Measurements from ENCODE around the gene DNAJB13.
A peak's percentile ranks its signal among the peaks of the same experiment; 100 is the strongest.
"Not testable (repeated sequence)": the region's sequence is repeated elsewhere in the genome, so short reads cannot be mapped to it uniquely, and the experiment has no call there.

The DNAJB13 gene

DNA sequence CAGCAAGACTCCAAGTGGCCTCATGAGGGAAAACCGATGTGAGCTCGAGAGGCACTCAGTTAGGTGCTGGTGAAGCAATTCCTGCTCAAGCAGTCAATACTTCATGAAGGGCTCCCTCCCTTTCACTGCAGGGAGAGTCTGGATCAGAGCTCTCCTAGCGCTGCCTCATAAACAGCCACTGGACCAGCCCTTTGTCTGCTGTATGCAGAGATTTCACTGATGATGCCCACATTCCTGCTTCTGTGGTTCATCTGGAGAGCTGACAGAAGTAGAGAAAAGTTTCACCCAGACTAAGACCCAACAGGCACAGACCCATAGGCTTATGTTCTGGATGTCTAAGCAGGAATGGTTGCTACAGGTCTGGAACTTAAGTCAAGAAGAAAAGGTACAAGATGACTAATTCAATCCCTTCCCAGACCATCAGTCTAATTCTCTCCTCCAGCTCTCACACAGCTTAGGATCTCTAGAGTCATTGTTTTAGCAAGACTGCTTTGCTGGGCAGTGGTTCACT, 27.8 kb downstream of the DNAJB13 start:
- DNase-seq: no peak

DNA sequence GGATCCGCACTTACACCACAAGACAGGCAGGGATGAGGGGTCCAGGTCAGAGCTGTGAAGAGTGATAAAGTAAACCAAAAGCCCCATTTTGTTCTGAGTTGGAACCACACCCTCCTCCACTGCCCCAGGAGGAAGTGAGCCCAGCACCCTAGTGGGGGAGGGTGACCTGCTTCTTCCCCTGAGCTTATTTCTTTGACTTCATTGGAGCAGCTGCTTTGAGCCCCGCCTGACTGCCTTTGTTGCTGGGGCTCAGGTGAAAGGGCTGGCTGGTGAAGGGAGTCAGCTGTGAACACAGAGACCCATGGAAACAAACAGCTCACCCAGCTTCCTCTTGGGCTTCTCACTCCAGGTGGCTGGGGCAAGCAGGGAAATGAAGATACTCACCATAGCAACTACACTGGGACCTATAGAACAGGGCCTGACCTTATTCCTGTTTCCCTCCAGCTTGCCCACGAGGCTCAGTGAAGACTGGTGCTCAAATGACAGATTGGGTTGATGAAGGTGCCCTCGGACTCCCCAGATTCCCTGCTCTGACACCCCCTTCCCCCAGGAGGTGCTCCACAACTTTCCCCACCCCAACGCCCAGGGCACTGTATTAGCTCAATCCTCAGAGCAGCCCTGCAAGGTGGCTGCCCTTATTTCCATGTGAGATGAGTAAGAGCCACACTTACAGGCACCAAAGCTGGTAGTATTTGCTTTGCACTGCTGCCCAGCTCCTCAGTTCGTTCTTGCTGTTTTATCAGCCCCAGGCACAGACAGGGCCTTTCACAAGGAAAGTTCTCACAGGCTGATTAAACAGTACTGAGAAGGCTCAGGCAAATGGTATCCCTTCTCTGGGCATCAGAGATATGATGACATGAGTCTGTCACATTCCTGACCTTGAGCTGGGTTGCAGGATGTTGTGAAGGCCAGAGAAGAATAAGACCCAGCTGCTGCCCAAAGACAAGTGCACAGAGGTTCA, 29.5 kb downstream of the DNAJB13 start:
- peak; percentile 81 for DNase-seq

DNA sequence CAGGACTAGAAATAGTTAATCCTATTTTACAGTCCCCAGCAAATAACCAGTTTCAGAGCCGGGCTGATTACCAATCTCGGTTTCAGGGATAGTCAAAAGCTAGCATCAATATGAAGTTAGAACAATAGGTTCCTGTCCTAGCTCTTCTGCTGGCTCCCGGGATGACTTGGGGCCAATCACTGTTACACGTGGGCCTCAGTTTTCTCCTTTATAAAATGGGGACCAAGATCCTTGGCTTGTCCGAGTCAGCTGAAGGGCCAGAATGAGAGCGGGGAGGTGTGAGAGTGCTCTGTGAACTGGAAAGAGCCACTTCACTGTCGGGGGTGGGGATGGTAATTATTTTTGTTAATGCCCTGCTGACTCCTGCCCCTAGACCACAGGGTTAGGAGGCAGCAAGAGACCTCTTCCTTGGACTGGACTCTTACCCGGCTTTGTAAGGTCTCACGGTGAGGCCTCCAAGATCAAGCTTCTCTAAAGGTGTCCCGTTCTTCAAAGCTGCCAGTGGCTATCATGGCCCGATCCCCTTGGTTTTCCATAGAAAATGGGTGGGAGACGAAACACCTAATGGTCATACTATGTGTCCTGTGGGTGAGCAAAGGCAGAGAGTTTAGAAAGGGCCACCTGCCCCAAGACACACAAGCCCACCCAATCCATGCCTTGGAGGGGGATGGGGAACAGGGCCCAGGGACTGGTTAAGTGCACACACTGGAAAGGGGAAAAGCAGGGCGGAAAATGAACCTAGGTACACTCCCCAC, 30.4 kb downstream of the DNAJB13 start:
- no peak for DNase-seq

DNA sequence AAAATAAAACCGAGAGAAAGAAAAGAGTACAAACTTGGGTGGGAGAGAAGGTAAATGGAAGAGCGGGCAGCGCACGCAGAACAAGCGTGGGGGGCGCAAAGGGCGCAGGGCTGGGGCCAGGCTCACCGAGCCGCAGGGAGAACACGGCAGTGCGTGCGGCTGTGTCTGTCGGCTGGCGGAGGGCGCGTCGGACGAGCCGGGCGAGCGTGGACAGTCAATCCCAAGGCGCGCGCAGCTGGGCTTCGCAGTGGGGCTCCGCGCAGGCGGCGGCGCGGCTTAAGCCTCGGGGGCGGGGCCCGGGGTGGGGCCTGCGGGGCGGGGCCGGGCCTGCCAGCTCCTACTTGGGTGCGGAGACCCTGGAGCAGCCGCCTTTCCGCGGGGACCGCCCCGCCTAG, 31.8 kb downstream of the DNAJB13 start, which contains the start of gene UCP2:
Gene UCP2, minus strand, starts transcription at position 249 of the 395 bp plus-strand sequence. CDS start 4,465 bp downstream, outside the sequence.
- peak; percentile 85 for DNase-seq

DNA sequence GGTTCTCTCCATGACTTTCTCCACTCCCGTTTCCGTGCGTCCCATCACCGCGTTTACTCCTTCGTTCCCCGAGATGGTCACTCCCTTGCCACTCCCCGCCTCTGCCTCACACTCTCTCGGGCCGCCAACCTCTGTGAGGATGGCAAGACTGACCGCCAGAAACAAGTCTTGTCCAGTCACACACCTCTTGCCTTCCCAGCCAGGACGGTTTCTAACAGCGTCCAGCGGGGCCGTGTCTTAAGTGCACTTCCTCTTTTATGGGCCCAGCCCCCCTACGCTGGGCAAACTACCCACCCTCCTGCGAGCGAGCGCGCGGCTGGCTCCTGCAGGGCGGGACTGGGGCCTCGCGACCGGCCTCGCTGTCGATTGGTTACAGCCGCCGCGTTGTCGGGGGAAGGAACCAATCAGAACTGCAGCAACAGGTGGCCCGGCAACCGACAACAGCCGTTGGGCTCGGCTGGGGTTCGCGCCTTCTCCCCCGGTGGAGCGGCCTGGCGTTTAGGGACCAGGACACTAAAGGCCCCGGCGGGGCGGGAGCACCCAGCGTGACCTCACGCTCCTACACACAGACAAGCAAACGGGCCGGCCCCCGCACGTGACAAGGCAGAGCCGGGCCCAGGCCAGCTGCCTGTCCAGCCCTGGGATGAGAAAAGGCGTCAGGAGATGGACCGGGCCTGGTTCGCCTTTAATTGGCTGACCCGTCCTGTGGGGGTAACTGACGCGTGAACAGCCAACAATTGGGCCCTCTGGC, 32.3 kb downstream of the DNAJB13 start:
- DNase-seq: peak; percentile 91

DNA sequence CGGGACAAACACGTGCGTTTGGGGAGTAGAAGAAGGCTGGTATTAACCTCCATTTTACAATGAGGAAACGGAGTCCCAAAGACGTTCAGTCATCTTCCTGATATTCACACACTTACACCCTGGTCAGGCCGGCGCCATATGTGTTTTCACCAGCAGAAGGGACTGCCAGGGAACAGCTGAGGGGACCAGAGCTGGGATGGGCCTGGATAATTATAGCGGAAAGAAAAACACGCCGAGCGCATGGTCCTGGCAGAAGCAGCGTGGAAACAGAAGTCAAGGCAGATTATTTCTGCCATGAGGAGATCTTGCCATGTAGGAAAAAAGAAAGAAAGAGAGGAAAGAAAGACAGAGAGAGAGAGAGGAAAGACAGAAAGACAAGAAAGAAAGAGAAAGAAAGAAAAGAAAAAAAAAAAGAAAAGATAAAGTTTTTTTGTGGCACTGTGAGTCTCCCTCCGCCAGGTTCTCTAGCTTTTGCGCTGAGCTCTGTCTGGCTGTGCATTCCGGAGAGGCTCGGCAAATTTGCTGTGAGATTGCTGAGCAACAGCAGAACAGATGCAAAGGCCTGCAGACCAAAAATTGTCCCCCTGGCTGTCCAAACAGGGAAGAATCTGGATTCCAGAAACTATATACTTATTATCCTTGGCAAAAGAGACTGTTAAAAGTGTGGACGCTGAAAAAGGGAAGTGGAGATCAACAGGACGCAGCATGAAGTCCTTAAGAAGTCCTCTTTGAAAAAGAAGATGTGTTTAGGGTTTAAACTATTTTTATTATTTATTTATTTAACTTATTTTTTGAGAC, 33.1 kb downstream of the DNAJB13 start:
- DNase-seq: no peak

DNA sequence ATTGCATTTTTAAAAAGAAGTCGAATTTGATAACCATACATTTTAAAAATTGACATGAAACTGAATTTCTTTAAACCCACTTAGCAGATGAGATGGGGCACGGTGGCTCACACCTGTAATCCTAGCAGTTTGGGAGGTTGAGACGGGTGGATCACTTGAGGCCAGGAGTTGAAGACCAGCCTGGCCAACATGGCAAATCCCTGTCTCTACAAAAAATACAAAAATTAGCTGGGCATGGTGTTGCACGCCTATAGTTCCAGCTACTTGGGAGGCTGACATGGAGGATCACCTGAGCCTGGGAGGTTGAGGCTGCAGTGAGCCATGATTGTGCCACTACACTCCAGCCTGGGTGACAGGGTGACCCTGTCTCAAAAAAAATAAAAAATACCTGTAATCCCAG, 34.8 kb downstream of the DNAJB13 start:
- DNase-seq: not testable (repeated sequence)

DNA sequence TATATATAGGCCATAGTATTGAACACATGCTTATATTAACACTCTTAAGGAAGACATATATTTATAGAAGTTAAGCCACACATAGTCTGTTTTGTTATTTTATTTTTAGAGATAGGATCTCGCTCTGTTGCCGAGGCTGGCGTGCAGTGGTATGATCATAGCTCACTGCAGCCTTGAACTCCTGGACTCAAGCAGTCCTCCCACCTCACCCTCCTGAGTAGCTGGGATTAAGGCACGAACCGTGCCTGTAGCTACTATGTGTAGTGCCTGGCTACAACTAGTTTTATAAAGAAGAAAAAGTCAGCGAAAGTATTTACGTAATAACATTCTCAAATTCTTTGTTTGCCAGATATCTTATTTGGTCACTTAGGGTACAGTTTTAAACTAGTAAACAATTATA, 37.4 kb downstream of the DNAJB13 start:
- no peak for DNase-seq

DNA sequence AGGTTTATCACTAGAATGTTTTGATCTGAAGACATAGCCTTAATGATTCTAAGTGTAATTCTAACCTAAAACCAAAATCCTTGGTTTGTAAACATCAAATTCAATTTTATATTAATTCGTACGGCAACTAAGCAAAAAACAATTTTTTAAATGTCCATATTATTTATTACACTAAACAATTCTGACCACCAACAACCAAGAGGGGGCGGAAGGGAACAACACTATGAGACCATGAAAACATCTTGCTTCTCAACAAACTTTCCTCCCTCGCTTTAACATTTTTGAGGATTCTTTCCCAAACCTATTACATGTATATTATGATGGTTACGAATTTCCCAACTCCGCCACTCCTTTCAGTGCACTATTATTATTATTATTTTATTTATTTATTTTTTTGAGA, 38.3 kb downstream of the DNAJB13 start:
- no peak for DNase-seq

DNA sequence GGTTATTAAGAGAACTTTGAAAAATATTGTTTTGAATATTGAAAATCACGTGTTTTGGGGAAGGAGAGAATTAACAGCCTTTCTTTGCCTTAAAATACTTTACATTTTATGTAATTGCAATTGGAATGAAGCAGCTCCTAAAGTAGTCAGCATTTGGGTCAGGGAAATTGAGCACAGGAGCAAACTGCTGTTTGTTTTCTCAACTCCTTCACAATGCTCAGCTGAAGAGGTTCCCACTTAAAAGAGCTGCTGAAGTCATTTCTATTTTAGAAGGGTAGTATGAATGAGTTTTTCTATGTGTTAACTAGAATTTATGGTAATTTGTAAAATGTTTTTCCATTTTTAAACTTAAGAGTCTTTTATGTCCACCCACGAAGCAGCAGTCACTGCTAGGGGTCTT, 39.9 kb downstream of the DNAJB13 start:
- no peak for DNase-seq

DNA sequence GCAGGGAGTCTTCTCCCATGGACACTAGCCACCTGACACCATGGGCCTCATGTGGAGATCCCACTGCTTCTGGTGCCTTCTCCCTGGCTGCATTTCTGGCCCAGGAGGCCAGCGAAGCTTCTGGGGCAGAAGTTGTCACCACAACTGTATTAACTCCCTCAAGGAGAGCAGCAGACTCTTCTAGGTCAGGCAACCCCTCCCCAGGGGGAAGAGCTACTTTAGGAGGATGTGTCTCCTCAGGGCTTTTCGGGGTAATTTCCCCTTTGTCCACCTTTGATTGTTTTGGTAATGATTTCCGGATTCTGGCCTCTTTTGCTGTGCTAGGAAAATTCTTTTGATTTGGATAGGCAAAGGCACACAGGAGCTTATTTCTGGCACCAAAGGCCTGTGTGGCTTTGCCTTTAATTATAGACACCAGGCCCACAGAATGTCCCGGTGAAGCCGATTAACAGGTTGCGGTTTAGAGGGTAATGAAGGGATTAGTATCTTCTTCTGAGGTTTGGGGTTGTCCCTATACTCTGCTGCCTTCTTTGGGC, 40.7 kb downstream of the DNAJB13 start:
- no peak for DNase-seq

DNA sequence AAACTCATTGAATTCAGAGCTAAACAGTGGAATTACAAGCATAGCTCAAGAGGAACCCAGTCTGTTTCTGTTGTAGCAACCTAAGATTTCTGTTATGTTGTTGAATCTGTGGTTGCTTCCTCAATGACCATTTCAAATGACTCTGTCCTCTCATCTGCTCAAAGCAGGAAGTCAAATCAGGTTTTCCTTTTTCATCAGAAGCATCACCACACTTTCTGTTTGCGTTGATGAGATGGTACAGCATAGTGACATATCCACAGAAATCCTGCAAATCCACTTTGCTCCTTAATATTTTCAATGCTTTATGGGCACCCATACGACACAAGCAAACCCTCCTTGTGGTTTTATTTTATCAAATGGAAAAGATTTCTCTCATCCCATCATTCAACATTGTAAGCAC, 44.4 kb downstream of the DNAJB13 start:
- DNase-seq: no peak

DNA sequence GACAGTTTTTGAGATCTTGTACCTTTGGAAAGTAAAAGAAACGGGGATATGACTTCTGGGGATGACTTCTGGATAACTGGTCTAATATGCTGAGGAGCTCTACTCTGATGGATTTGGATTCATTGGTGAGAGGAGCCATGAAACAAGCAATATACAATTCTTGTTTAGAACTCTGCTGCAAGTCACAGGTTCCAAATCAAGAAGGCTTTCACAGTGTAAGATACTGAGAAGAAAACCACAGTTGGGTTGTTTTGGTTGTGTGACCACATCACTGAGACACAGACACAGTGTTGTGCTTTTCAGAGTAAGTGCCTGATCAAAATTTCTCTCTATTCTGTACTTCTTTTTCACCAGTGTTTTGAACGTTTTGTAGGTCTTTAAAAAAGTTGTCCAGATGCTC, 44.9 kb downstream of the DNAJB13 start:
- DNase-seq: no peak

DNA sequence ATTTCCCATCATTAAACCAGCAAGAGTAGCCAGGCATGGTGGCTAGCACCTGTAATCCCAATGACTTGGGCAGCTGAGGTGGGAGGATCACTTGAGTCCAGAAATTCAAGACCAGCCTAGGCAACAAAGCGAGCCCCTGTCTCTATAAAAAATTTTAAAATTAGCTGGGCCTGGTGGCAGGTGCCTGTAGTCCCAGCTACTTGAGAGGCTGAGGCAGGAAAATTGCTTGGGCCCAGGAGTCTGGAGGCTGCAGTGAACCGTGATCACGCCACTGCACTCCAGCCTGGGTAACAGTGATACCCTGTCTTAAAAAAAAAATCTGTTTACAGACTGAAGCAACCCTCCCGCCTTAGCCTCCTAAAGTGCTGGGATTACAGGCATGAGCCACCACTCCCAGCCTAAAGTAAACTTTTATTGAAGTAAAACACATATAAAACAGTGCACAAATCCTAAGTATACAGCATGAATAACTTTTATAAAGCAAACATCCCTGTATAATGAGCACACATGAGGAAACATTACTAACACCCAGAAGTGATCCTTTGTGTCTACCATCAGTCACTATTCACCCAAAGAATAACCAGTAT, 45.4 kb downstream of the DNAJB13 start:
- DNase-seq: no peak

DNA sequence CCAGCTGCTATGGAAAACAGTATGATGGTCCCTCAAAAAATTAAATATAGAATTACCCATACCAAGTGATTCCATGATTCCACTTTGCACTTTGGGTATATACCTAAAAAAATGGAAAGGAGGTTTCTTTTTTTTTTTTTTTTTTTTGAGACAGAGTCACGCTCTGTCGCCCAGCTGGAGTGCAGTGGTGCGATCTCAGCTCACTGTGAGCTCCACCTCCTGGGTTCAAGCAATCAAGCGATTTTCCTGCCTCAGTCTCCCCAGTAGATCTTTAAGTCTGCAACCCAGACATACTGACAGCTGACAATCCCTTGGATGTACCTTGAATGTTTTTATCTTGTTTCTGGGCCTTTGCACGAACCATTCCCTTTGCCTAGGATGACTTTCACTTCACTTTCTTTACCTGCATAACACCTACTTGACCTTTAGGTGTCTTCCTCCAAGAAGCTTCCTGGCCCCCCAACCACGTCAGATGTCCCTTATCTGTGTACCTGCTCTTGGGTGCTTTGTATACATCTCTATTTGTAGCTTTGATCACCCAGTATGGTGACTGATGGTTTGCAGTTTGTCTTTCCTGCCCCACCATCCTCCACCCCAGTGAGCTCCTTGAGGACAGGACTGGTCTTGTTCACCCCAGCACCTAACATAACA, 46.4 kb downstream of the DNAJB13 start:
- DNase-seq: no peak

DNA sequence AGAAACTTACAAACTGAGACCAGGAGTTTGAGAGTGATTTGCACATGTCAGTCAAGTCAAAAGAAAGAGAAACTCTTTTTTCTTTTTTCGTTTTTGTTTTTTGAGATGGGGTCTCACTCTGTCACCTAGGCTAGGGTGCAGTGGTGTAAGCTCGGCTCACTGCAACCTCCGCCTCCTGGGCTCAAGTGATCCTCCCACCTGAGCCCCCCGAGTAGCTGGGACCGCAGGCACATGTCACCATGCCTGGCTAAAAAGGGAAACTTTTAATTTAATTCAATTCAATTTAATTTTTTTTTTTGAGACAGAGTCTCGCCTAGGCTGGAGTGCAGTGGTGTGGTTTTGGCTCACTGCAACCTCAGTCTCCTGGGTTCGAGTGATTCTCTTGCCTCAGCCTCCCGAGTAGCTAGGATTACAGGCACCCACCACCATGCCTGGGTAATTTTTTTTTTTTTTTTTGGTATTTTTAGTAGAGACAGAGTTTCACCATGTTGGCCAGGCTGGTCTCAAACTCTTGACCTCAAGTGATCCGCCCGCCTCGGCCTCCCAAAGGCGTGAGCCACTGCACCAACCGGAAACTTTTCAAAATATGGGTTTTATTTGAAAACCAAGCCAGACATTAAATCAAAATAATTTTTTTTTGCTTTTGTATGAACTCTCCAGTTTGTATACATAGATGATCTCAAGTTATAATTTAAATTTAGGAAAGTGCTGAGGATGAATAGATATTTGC, 48.2 kb downstream of the DNAJB13 start:
- no peak for DNase-seq

DNA sequence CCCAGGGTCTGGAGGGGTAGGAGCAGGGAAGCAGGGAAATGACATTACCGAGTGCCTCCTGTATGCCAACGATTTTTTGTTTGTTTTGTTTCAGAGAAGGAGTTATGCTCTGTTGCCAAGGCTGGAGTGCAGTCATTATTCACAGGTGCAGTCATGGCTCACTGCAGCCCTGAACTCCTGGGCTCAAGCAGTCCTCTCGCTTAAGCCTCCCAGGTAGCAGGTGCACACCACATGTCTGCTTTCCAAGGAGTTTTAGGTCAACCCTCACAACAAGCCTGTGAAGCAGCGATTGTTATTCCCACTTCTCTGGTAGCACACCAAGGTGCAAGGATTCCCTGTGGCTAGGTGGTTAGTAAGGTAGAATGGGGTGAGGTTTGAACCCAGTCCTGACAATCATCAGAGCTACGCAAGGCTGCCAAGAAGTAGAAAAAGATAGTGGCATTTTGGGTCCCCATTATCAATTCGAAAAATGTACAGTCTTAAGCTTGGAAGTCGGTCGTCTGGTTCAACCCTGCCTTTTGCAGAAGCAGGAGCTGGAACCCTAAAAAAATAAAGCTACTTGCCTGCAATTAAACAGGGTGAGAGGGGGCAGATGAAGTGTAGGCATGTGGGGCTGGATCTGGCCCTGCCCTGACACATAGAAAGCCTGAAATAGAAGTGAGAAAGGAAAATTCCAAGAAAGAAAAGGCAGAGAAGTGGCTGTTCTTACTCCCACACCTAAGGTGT, 48.9 kb downstream of the DNAJB13 start:
- no peak for DNase-seq

DNA sequence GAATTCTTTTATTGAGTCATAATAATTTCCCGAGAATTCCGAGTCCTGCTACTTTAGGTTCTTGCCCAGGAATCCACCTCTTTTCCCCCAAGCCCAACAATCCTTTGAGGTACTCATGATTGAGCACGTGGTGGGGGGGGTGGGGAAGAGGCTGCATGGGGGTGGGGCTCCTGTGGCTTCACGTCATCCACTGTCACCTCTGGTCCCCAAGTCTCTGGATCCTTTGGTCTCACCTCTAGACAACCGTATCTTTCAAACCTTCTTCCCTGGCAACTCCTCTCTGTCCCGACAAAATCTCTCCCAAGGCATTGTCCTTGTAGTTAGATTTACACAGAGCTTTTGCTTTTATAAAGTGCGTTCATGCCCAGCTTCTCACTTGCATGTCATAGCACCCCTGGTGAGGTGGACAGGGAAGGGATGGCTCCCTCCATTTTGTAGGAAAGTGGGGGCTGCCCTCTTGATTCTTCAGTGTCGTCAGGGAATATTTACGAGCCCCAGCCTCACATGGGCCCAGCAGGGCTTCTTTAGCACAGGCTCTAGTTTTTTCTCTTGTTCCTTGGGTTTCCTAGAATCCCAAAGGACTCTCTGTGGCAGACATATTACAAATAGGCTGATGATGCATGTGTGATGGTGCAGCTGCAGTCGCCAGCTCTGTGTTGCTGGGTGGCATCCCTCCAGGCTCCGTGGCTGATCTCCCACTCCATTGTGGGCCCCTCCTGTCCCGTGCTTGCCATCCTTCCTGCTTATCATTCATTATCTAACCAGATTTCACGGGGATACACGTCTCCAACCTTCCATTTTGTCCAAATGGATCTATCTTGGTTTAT, 49.7 kb downstream of the DNAJB13 start:
- DNase-seq: no peak
